Right lobe of liver (tissue), 4 donors: Measurements from ENCODE around the gene MYO10.

Experiments used
- POLR2A ChIP-seq: fragments of 450-650 bp; IDR thresholded peaks from one replicate; pipeline ENCODE4 v1.6.1; 2017; ENCODE audit warnings: antibody characterized with exemption, mild to moderate bottlenecking
- TF ChIP-seq, protein P1 (sequence below), 4 donors: fragments of 200-600 bp in 3 of 4; fragments of 450-650 bp in 1 of 4; IDR thresholded peaks; one replicate each; pipeline versions ENCODE4 v1.5.1 to v1.8.0; 2016 to 2022; ENCODE audit warnings: antibody characterized with exemption in 4 of 4, mild to moderate bottlenecking in 2 of 4
- donor health status: DM: no; HTN: no; CAD: no.
- donor health status: DM: no; HTN: no; CAD: no.
- donor health status: DM: no; HTN: yes; CAD: no.

- TF ChIP-seq, protein P1, sequence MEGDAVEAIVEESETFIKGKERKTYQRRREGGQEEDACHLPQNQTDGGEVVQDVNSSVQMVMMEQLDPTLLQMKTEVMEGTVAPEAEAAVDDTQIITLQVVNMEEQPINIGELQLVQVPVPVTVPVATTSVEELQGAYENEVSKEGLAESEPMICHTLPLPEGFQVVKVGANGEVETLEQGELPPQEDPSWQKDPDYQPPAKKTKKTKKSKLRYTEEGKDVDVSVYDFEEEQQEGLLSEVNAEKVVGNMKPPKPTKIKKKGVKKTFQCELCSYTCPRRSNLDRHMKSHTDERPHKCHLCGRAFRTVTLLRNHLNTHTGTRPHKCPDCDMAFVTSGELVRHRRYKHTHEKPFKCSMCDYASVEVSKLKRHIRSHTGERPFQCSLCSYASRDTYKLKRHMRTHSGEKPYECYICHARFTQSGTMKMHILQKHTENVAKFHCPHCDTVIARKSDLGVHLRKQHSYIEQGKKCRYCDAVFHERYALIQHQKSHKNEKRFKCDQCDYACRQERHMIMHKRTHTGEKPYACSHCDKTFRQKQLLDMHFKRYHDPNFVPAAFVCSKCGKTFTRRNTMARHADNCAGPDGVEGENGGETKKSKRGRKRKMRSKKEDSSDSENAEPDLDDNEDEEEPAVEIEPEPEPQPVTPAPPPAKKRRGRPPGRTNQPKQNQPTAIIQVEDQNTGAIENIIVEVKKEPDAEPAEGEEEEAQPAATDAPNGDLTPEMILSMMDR (IDR thresholded peaks at IDR 0.05): no peak
- no peak for TF ChIP-seq POLR2A
Measured at GRCh38 chr5:16797951-16798350, 138.1 kb downstream of the MYO10 start.
